Measurements from ENCODE around the gene EEA1.

- TF ChIP-seq POLR2A (IDR thresholded peaks at IDR 0.05) (no peak), CTCF (IDR thresholded peaks at IDR 0.05) (no peak), EP300 (IDR thresholded peaks at IDR 0.05) (no peak)
These were observed 108.0 kb downstream of the EEA1 start for GRCh38 chr12:92821142-92821541.
